T-helper 1 cell treated with Interleukin-12 subunit alpha and Interleukin-12 subunit beta and Interleukin-4 antibody, amounts not matched to agents 30 μg/mL and 1 μg/mL, for 36 hours (primary cell): ENCODE data around the gene FGF22.

ENCODE experiments used
- H3K27ac Mint-ChIP-seq: one replicate; pipeline ENCODE4 v1.8.0; 2021; ENCODE audit warnings: mild to moderate bottlenecking, mixed read lengths
- H3K27me3 Mint-ChIP-seq: one replicate; pipeline ENCODE4 v1.8.0; 2021; ENCODE audit warnings: low read depth, mixed read lengths
- H3K36me3 Mint-ChIP-seq: one replicate; pipeline ENCODE4 v1.8.0; 2021; ENCODE audit warnings: low read depth, mixed read lengths
- H3K4me1 Mint-ChIP-seq: one replicate; pipeline ENCODE4 v1.8.0; 2021; ENCODE audit warnings: low read depth, mixed read lengths
- H3K4me3 Mint-ChIP-seq: one replicate; pipeline ENCODE4 v1.8.0; 2021; ENCODE audit warnings: mild to moderate bottlenecking, moderate library complexity, mixed read lengths
- H3K9me3 Mint-ChIP-seq: one replicate; pipeline ENCODE4 v1.8.0; 2021; ENCODE audit warnings: mixed read lengths

FGF22 gene

GRCh38 chr19:640161-640558 lies 481 bp downstream of the FGF22 start:
- no peak overlapping the region for H3K27ac Mint-ChIP-seq
- no peak overlapping the region for H3K4me3 Mint-ChIP-seq

DNA sequence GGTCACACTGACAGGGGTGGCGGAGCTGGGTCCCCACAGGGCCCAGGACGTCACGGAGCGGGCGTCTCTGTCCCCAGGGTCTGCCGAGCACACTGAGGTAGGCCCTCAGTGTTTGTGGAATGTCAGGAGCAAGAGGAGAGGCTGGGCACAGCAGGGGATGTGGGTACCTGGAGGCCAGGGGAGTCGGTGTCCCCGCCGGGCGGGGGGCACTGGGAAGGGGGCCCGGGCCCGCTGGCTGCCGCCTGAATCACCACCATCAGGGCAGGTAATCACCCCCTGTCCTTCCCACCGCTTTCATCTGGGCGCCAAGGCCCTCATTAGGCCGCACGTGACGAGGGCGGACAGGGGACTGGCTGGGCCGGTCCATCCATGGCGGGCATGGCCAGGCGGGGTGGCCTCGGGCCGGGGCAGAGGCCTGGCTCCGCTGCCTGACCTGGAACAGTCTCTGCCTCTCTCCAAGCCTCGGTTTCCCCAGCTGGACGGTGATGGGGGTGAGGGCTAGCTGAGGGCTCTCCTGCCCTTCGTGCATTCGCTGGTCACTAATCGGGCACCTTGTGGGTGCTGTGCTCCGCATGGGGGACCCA lies 1.0 kb downstream of the FGF22 start:
- peaks cover 4% of the 10 kb centered on the region for H3K27me3 Mint-ChIP-seq
- no peaks in the 10 kb centered on the region for H3K9me3 Mint-ChIP-seq
- H3K27ac Mint-ChIP-seq = no peak overlapping the region
- no peak overlapping the region for H3K4me3 Mint-ChIP-seq
- H3K4me1 Mint-ChIP-seq = peaks cover 3% of the 10 kb centered on the region
- H3K36me3 Mint-ChIP-seq = no peaks in the 10 kb centered on the region

More at GRCh38 chr19:640161-640558, 481 bp downstream of the FGF22 start:
- Mint-ChIP-seq H3K9me3 (no peaks in the 10 kb centered on the region), H3K4me1 (peaks cover 3% of the 10 kb centered on the region), H3K27me3 (peaks cover 4% of the 10 kb centered on the region), H3K36me3 (no peaks in the 10 kb centered on the region)

DNA sequence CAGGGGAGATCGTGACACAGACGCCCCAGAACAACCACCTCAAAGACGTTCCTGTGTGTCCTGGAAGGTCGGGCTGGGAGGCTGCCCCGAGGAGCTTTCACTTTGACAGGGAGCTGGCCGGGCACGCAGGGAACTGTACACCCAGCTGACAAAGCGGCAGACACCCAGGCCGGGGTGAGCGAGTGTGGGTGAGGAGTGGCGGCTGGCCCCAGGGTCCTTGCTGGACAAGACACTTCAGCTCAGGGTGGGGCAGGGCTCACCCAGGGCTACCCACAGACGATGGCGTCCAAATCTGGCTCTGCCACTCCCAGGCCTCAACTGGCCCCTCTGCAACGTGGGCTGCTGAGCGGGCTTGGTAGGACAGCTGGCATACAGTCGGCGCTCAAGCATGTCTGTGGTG lies 2.0 kb downstream of the FGF22 start:
- no peak overlapping the region for H3K4me3 Mint-ChIP-seq
- peaks cover 2% of the 10 kb centered on the region for H3K36me3 Mint-ChIP-seq
- no peak overlapping the region for H3K27ac Mint-ChIP-seq
- H3K27me3 Mint-ChIP-seq = peaks cover 4% of the 10 kb centered on the region
- H3K9me3 Mint-ChIP-seq = no peaks in the 10 kb centered on the region
- H3K4me1 Mint-ChIP-seq = peaks cover 3% of the 10 kb centered on the region

DNA sequence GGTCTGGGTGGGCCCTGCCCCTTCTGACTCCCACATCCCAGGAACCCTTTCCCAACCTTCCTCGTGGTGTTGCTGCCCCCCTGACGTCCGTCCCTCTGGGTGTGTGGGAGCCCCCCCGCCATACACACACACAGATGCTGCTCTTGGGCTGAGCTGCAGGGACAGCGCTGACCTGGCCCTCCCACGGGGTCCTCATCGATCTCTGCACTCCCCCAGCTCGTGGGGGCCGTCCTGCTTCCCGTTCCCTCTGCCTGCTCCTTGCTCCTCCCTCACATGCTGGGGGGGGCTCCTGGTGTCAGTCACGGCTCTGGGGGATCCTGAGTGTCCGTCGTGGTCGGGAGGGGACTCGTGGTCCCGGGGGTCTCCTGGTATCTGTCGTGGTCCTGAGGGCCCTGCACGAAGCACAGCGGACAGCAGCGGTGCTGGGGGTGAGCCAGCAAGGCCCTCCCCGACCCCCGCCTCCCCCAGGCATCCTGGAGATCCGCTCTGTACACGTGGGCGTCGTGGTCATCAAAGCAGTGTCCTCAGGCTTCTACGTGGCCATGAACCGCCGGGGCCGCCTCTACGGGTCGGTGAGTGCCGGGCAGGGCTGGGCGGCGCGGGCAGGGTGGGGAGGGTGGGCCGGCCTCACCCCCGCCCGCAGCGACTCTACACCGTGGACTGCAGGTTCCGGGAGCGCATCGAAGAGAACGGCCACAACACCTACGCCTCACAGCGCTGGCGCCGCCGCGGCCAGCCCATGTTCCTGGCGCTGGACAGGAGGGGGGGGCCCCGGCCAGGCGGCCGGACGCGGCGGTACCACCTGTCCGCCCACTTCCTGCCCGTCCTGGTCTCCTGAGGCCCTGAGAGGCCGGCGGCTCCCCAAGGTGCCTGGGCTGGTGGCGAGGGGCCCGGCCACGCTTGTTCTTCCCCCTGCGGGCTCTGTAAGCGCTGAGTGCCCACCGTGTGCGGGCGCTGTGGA lies 3.4 kb downstream of the FGF22 start:
- Mint-ChIP-seq H3K36me3 (peaks cover 2% of the 10 kb centered on the region), H3K4me3 (no peak overlapping the region), H3K9me3 (no peaks in the 10 kb centered on the region), H3K4me1 (peaks cover 3% of the 10 kb centered on the region), H3K27ac (no peak overlapping the region), H3K27me3 (no peaks in the 10 kb centered on the region)

GRCh38 chr19:643736-644135 lies 4.1 kb downstream of the FGF22 start:
- no peaks in the 10 kb centered on the region for H3K27me3 Mint-ChIP-seq
- H3K4me3 Mint-ChIP-seq = no peak overlapping the region
- H3K9me3 Mint-ChIP-seq = no peaks in the 10 kb centered on the region
- H3K36me3 Mint-ChIP-seq = peaks cover 2% of the 10 kb centered on the region
- no peak overlapping the region for H3K27ac Mint-ChIP-seq
- H3K4me1 Mint-ChIP-seq = peaks cover 3% of the 10 kb centered on the region

DNA sequence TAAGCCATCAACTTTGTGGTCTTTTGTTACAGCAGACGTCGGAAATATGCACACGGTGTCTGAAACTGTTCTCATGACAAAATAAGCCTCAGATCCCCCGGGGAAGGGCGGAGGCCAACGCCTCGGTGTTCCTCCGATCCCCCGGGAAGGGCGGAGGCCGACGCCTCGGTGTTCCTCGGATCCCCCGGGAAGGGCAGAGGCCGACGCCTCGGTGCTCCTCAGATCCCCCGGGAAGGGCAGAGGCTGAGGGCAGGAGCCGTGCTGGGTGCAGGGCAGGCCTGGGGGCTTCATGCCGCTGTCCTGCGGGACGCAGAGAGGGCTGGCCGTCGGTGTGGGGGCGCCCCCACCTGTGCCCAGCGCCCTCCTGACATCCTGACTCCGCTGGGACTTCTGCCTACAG lies 4.7 kb downstream of the FGF22 start:
- H3K36me3 Mint-ChIP-seq = peaks cover 2% of the 10 kb centered on the region
- no peaks in the 10 kb centered on the region for H3K27me3 Mint-ChIP-seq
- H3K4me1 Mint-ChIP-seq = peaks cover 1% of the 10 kb centered on the region
- no peak overlapping the region for H3K27ac Mint-ChIP-seq
- no peak overlapping the region for H3K4me3 Mint-ChIP-seq
- H3K9me3 Mint-ChIP-seq = no peaks in the 10 kb centered on the region

DNA sequence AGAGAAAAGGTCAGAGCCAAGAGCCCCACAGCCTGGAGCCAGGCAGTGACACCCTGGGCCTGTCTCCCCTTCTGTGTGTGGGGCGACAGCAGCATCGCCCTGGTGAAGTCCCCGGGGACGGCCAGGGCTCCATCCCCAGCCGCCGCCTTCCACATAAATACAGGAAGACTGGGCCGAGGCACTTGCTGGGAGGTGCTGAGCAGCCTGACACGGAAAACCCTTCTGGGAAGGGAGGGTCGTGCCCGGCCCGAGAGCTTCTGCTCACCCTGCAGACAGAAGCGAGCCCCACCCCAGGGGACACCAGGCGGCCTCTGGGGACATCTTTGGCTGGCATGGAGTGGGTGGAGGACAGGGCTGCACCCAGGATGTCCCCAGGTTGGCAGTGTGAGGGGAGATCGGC lies 5.1 kb downstream of the FGF22 start:
- no peak overlapping the region for H3K4me3 Mint-ChIP-seq
- no peaks in the 10 kb centered on the region for H3K4me1 Mint-ChIP-seq
- no peaks in the 10 kb centered on the region for H3K27me3 Mint-ChIP-seq
- no peak overlapping the region for H3K27ac Mint-ChIP-seq
- peaks cover 2% of the 10 kb centered on the region for H3K36me3 Mint-ChIP-seq
- no peaks in the 10 kb centered on the region for H3K9me3 Mint-ChIP-seq

DNA sequence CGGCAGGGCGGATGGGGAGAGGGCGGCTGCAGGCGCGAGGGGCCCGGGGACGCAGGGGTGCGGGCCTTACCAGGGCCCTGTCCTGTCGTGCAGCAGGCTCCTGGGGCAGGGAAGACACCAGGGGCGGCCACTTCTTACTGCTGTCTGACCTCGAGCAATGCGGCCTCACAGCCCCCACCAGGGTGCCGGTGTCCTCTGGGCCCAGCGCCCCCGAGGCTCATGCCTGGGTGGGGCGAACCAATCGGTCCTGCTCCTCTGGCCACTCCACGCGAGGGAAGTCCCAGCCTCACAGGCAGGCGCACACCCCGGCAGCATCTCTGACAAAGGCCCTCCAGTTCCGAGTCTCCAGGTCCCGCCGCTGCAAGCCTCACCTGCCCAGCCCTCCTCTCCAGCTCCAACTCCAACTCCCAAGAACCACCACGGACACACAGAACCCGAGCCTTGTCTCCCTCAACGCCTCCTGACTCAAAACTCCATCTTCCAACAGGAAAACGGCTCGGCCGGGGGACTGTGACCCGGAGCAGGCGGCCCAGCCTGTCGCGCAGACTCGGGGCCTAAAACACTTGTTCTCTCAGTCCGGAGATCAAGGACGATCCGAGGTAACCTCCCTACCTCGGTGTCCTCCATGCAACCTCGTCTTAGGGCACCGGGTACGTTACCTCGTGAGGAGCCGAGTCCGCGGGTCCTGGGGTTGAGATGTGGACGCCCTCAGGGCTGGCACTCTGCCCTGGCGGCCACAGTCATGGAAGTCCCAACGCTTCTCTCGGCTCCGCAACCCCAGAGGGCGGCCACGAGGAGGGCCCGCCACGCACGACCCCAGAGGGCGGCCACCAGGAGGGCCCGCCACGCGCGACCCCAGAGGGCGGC lies 6.5 kb downstream of the FGF22 start:
- no peaks in the 10 kb centered on the region for H3K4me1 Mint-ChIP-seq
- H3K36me3 Mint-ChIP-seq = peaks cover 5% of the 10 kb centered on the region
- H3K4me3 Mint-ChIP-seq = no peak overlapping the region
- no peak overlapping the region for H3K27ac Mint-ChIP-seq
- no peaks in the 10 kb centered on the region for H3K27me3 Mint-ChIP-seq
- no peaks in the 10 kb centered on the region for H3K9me3 Mint-ChIP-seq

- H3K9me3 Mint-ChIP-seq = no peaks in the 10 kb centered on the region
- H3K4me3 Mint-ChIP-seq = no peak overlapping the region
- no peak overlapping the region for H3K27ac Mint-ChIP-seq
- H3K27me3 Mint-ChIP-seq = no peaks in the 10 kb centered on the region
- H3K36me3 Mint-ChIP-seq = peaks cover 5% of the 10 kb centered on the region
- no peaks in the 10 kb centered on the region for H3K4me1 Mint-ChIP-seq
Observed at GRCh38 chr19:646779-647565, 7.3 kb downstream of the FGF22 start.

DNA sequence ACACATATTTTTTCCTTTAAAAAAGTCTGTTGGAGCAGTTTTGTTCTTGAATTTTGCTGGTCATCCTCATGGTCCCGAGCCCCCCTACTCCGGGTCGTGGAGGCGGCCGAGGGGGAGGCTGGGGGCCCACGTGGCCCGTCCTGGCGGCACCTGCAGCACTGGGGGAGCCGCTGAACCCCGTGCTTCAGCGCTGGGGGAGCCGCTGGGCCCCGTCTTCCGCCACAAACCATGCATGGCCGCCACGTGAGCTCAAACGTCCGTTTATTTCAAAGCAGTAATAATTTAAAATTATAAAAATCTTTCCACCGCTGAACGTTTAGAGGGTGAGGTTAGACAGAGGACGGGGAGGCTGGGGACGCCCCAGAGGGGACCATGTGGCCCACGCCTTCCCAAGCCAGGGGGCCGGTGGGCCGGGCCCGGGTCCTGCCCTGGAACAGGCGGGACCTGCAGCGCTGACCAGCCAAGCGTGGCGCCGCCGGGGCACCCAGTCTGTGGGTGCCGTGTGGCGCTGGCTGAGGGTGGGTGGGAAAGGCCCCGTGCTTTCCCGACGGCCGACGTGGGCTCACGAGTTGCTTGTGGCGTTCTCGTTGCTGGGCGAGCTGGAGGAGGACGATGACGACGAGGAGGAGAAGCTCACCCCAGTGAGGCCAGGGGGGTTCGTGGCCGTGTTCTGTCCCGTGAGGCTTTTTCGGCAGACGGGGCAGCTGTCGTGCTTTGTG lies 8.0 kb downstream of the FGF22 start:
- Mint-ChIP-seq H3K27ac (no peak overlapping the region), H3K27me3 (no peaks in the 10 kb centered on the region), H3K36me3 (peaks cover 5% of the 10 kb centered on the region), H3K4me1 (no peaks in the 10 kb centered on the region), H3K4me3 (no peak overlapping the region), H3K9me3 (no peaks in the 10 kb centered on the region)

DNA sequence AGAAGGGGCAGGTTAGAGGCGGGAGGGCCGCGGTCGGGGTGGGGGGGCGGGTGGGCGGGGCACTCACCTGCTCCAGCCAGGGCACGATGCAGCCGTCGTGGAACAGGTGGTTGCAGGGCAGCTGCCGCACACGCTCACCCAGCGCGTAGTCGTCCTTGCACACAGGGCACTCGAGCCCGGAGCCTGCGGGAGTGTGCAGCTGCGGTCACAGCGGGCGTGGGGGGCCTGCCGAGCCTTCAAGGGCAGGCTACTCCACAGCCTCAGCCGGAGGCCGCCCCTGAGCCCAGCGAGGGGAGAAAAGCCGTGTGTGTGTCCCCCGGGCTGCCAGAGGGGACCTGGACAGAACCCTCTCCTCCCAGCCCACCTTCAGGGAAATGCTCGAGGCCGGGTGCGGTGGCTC lies 8.6 kb downstream of the FGF22 start:
- Mint-ChIP-seq H3K27ac (no peak overlapping the region), H3K4me3 (no peak overlapping the region), H3K27me3 (no peaks in the 10 kb centered on the region), H3K4me1 (no peaks in the 10 kb centered on the region), H3K9me3 (no peaks in the 10 kb centered on the region), H3K36me3 (peaks cover 5% of the 10 kb centered on the region)

DNA sequence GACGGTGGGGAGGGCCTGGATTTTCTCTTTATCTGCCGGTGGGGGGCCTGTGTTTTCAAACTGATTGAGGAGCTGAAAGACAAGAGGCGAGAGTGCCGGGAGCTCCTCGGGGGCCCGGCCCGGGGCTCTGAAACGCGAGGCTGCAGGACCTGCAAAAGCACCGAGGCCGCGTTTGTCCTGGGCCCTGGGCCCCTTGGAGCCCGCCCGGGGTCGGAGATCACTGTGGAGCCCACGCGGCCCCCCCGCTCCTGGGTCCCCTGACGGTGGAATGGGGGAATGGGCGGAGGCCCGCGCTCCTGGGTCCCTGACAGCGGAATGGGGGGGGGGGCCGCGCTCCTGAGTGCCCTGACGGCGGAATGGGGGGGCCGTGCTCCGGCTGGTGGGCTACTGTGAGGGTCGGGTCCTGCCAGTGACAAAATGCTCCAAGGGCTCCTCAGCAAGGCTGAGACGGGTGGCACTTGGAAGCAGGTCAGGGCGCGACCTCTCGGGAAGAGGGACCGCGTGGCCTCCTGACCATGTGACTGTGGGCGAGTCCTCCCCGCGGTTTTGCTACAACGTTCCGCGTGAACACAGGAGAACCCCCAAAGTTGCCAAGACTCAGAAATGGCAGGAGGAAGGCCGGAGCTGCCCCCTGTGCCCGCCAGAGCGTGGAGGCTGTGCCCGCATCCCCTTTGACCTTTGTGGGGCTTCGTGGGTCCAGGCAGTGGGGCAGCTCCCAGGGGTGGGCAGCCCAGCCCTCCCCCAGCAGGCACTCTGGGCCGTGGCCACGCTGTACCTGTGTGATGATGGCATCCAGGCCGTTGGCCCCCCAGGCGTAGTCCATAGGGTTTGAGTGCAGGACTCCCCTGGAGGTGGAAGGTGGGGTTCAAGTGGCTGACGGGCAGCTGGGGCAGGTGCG lies 9.5 kb downstream of the FGF22 start:
- H3K4me3 Mint-ChIP-seq = no peak overlapping the region
- H3K4me1 Mint-ChIP-seq = no peaks in the 10 kb centered on the region
- H3K9me3 Mint-ChIP-seq = no peaks in the 10 kb centered on the region
- no peak overlapping the region for H3K27ac Mint-ChIP-seq
- peaks cover 9% of the 10 kb centered on the region for H3K36me3 Mint-ChIP-seq
- H3K27me3 Mint-ChIP-seq = no peaks in the 10 kb centered on the region

DNA sequence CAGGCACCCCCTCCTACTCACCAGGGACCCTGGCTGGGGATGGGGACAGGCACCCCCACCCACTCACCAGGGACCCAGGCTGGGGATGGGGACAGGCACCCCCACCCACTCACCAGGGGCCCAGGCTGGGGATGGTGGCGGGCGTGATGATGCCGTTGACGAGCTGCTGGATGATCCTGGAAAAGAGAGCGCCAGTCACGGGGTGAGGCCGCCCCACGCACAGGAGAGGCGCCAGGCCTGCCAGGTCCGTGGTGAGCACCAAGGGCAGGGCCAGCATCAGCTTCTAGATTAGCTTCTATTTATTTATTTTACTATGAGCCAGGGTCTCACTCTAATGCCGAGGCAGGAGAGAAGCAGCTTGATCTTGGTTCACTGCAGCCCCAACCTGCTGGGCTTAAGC lies 10.4 kb downstream of the FGF22 start:
- Mint-ChIP-seq H3K36me3 (peaks cover 15% of the 10 kb centered on the region), H3K9me3 (no peaks in the 10 kb centered on the region), H3K4me1 (peaks cover 4% of the 10 kb centered on the region), H3K4me3 (no peak overlapping the region), H3K27ac (no peak overlapping the region), H3K27me3 (no peaks in the 10 kb centered on the region)
